ENCODE results near the gene ATP5MK. TPM values are rescaled to one million over a fixed set of nuclear protein-coding genes. Genes with fewer than 3 reads are reported as not detected.
"Not testable (repeated sequence)": the region's sequence is repeated elsewhere in the genome, so short reads cannot be mapped to it uniquely, and the experiment has no call there.

ATP5MK gene
- total RNA-seq, 2 experiments from 2014 or later: 260 to 276 TPM

DNA sequence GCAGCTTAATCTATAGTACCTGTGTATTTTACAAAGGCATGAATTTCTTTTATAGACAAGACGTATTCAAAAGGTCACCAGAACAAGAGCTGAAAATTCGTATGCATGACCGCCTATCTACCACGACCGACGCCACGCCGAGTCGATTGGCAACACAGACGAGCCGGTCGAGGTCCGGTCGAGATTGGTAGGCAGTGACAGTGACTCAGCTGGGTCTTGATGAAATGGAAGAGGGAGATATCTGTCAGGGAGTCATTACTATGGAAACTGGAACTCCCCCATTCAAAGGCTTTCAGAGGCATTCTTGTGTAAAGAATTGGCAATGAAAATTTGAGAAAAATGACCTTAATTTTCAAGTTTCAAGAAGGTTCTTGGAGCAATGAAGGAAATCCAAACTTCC, 2.1 kb downstream of the ATP5MK start:
- no peak for DNase-seq
- CTCF ChIA-PET: interaction anchor here (1.0 to 2.1 kb wide), 2 partner anchors 11 to 26 kb away, joined by 4 to 6 read pairs; partner anchors contain the start of gene TAF5
- H3K4me1 Mint-ChIP-seq: peaks cover 47% of the 10 kb centered on the region
- H3K9me3 Mint-ChIP-seq: no peaks in the 10 kb centered on the region
- no peak overlapping the region for H3K27ac Mint-ChIP-seq
- H3K36me3 Mint-ChIP-seq (ENCODE audit: low read depth): peaks cover 31% of the 10 kb centered on the region
- H3K27me3 Mint-ChIP-seq: no peaks in the 10 kb centered on the region
- H3K4me3 Mint-ChIP-seq: no peak overlapping the region
- POLR2A ChIA-PET: no interaction called here

- Mint-ChIP-seq H3K4me3 (no peak overlapping the region), H3K36me3 (ENCODE audit: low read depth) (peaks cover 54% of the 10 kb centered on the region), H3K27me3 (no peaks in the 10 kb centered on the region), H3K4me1 (no peaks in the 10 kb centered on the region), H3K9me3 (no peaks in the 10 kb centered on the region), H3K27ac (no peak overlapping the region)
- ChIA-PET POLR2A (interaction anchor here (0.6 kb wide), 1 partner anchor 454 kb away, joined by 4 read pairs; no protein-coding TSS in a partner anchor), CTCF (interaction anchor here (1.3 kb wide), 1 partner anchor 12 kb away, joined by 4 read pairs; no protein-coding TSS in a partner anchor)
- no peak for DNase-seq
These were observed 13.5 kb downstream of the ATP5MK start for GRCh38 chr10:103382769-103383168.

- ChIA-PET CTCF (interaction anchor here (0.6 to 1.2 kb wide), 3 partner anchors 12 to 1145 kb away, joined by 3 read pairs; no protein-coding TSS in a partner anchor), POLR2A (interaction anchor here (0.6 kb wide), 1 partner anchor 223 kb away, joined by 4 read pairs; no protein-coding TSS in a partner anchor)
- no peak for DNase-seq
- H3K27ac Mint-ChIP-seq: no peak overlapping the region
- H3K27me3 Mint-ChIP-seq: no peaks in the 10 kb centered on the region
- peaks cover 36% of the 10 kb centered on the region for H3K36me3 Mint-ChIP-seq (ENCODE audit: low read depth)
- peaks cover 39% of the 10 kb centered on the region for H3K4me1 Mint-ChIP-seq
- no peak overlapping the region for H3K4me3 Mint-ChIP-seq
- no peaks in the 10 kb centered on the region for H3K9me3 Mint-ChIP-seq
These were observed 22.0 kb downstream of the ATP5MK start for GRCh38 chr10:103374263-103374662.

GRCh38 chr10:103373544-103373943, 22.7 kb downstream of the ATP5MK start:
- CTCF ChIA-PET: interaction anchor here (0.6 to 1.2 kb wide), 3 partner anchors 13 to 1144 kb away, joined by 3 read pairs; no protein-coding TSS in a partner anchor
- H3K27ac Mint-ChIP-seq: peak overlapping the region; percentile 21
- POLR2A ChIA-PET: interaction anchor here (0.6 kb wide), 1 partner anchor 222 kb away, joined by 4 read pairs; no protein-coding TSS in a partner anchor
- no peak for DNase-seq
- no peaks in the 10 kb centered on the region for H3K9me3 Mint-ChIP-seq
- peaks cover 40% of the 10 kb centered on the region for H3K4me1 Mint-ChIP-seq
- H3K4me3 Mint-ChIP-seq: no peak overlapping the region
- no peaks in the 10 kb centered on the region for H3K27me3 Mint-ChIP-seq
- peaks cover 34% of the 10 kb centered on the region for H3K36me3 Mint-ChIP-seq (ENCODE audit: low read depth)

- ChIA-PET CTCF (interaction anchor here (0.6 to 2.2 kb wide), 9 partner anchors 11 to 974 kb away, joined by 3 to 7 read pairs (median 4); partner anchors contain the start of gene CALHM2), POLR2A (interaction anchor here (0.6 kb wide), 1 partner anchor 1553 kb away, joined by 5 read pairs; no protein-coding TSS in a partner anchor)
- H3K27ac Mint-ChIP-seq: peak within 1 kb of the TSS; percentile 94
- peak; percentile 95 for DNase-seq
- H3K4me3 Mint-ChIP-seq: peak within 1 kb of the TSS; percentile 91
- peaks cover 9% of the 10 kb centered on the region for H3K36me3 Mint-ChIP-seq (ENCODE audit: low read depth)
- H3K9me3 Mint-ChIP-seq: peaks cover 2% of the 10 kb centered on the region
- no peaks in the 10 kb centered on the region for H3K27me3 Mint-ChIP-seq
- peaks cover 26% of the 10 kb centered on the region for H3K4me1 Mint-ChIP-seq
These were observed 28.3 kb downstream of the ATP5MK start, which contains the start of gene TAF5 for GRCh38 chr10:103367782-103368518. TAF5 (plus strand) TSS chr10:103367976; CDS start chr10:103367990, 14 bp downstream.

- ChIA-PET POLR2A (no interaction called here), CTCF (interaction anchor here (0.6 to 2.2 kb wide), 6 partner anchors 26 to 417 kb away, joined by 3 to 7 read pairs (median 4); no protein-coding TSS in a partner anchor)
- peaks cover 25% of the 10 kb centered on the region for H3K4me1 Mint-ChIP-seq
- H3K27ac Mint-ChIP-seq: peak overlapping the region; percentile 93
- peak overlapping the region; percentile 91 for H3K4me3 Mint-ChIP-seq
- no peaks in the 10 kb centered on the region for H3K27me3 Mint-ChIP-seq
- DNase-seq: no peak
- H3K9me3 Mint-ChIP-seq: peaks cover 2% of the 10 kb centered on the region
- H3K36me3 Mint-ChIP-seq (ENCODE audit: low read depth): peaks cover 9% of the 10 kb centered on the region
These were observed 28.9 kb downstream of the ATP5MK start for GRCh38 chr10:103367379-103367781.

DNA sequence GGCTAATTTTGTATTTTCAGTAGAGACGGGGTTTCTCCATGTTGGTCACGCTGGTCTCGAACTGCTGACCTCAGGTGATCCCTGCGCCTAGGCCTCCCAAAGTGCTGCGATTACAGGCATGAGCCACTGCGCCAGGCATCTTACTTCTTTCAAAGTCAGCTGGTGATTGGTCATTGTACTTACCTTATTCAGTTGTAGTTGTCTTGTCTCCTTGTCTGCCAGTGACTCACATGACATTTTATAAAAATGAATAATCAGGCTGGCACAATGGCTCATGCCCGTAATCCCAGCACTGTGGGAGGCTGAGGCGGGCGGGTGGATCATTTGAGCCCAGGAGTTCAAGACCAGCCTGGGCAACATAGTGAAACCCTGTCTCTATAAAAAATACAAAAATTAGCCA, 35.5 kb downstream of the ATP5MK start:
- DNase-seq; H3K36me3 Mint-ChIP-seq (ENCODE audit: low read depth): not testable (repeated sequence)
- POLR2A ChIA-PET: interaction anchor here (0.5 kb wide), 1 partner anchor 1434 kb away, joined by 3 read pairs; no protein-coding TSS in a partner anchor

GRCh38 chr10:103359493-103359892, 36.8 kb downstream of the ATP5MK start:
- H3K4me1 Mint-ChIP-seq; DNase-seq; CTCF ChIA-PET; H3K27me3 Mint-ChIP-seq; H3K27ac Mint-ChIP-seq; H3K4me3 Mint-ChIP-seq; H3K36me3 Mint-ChIP-seq (ENCODE audit: low read depth); POLR2A ChIA-PET; H3K9me3 Mint-ChIP-seq: not testable (repeated sequence)

More for the DNA sequence above, 35.5 kb downstream of the ATP5MK start:
- H3K4me1 Mint-ChIP-seq, H3K4me3 Mint-ChIP-seq, CTCF ChIA-PET, H3K27me3 Mint-ChIP-seq, H3K9me3 Mint-ChIP-seq, H3K27ac Mint-ChIP-seq: not testable (repeated sequence)

GRCh38 chr10:103355906-103356599, 40.2 kb downstream of the ATP5MK start:
- no peak overlapping the region for H3K4me3 Mint-ChIP-seq
- DNase-seq: no peak
- ChIA-PET CTCF (interaction anchor here (0.6 to 0.9 kb wide), 3 partner anchors 13 to 39 kb away, joined by 3 read pairs; no protein-coding TSS in a partner anchor), POLR2A (no interaction called here)
- peaks cover 5% of the 10 kb centered on the region for H3K4me1 Mint-ChIP-seq
- no peak overlapping the region for H3K27ac Mint-ChIP-seq
- H3K27me3 Mint-ChIP-seq: no peaks in the 10 kb centered on the region
- H3K36me3 Mint-ChIP-seq (ENCODE audit: low read depth): no peaks in the 10 kb centered on the region
- no peaks in the 10 kb centered on the region for H3K9me3 Mint-ChIP-seq

- DNase-seq; POLR2A ChIA-PET; H3K4me1 Mint-ChIP-seq; H3K9me3 Mint-ChIP-seq; H3K36me3 Mint-ChIP-seq (ENCODE audit: low read depth); H3K27ac Mint-ChIP-seq; H3K27me3 Mint-ChIP-seq; H3K4me3 Mint-ChIP-seq: not testable (repeated sequence)
- CTCF ChIA-PET: interaction anchor here (4.4 kb wide), 1 partner anchor 11 kb away, joined by 17 read pairs; no protein-coding TSS in a partner anchor
These were observed 41.7 kb downstream of the ATP5MK start for GRCh38 chr10:103354567-103354966.

DNA sequence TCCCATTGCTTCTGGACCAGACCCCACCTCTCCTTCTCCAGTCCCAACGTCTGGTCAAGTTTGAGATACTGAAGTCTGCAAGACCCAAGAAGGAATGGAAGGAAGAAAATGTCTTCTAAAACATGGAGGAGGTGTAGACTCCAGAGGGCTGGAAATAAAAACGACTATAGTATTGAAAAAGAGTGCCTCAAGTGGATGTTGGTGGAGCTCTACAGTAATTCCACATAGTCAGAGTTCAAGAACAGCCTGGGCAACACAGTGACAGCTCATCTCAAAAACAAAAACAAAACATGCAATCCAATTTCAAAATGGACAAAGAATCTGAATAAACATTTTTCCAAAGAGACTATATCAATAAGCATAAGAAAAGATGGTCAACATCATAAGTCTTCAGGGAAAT, 43.0 kb downstream of the ATP5MK start:
- H3K4me1 Mint-ChIP-seq: peaks cover 12% of the 10 kb centered on the region
- H3K36me3 Mint-ChIP-seq (ENCODE audit: low read depth): peaks cover 3% of the 10 kb centered on the region
- H3K9me3 Mint-ChIP-seq: no peaks in the 10 kb centered on the region
- no peak overlapping the region for H3K27ac Mint-ChIP-seq
- no peaks in the 10 kb centered on the region for H3K27me3 Mint-ChIP-seq
- H3K4me3 Mint-ChIP-seq: no peak overlapping the region
- POLR2A ChIA-PET: no interaction called here
- DNase-seq: no peak
- CTCF ChIA-PET: interaction anchor here (0.6 to 4.4 kb wide), 4 partner anchors 12 to 527 kb away, joined by 3 to 17 read pairs (median 6); no protein-coding TSS in a partner anchor

DNA sequence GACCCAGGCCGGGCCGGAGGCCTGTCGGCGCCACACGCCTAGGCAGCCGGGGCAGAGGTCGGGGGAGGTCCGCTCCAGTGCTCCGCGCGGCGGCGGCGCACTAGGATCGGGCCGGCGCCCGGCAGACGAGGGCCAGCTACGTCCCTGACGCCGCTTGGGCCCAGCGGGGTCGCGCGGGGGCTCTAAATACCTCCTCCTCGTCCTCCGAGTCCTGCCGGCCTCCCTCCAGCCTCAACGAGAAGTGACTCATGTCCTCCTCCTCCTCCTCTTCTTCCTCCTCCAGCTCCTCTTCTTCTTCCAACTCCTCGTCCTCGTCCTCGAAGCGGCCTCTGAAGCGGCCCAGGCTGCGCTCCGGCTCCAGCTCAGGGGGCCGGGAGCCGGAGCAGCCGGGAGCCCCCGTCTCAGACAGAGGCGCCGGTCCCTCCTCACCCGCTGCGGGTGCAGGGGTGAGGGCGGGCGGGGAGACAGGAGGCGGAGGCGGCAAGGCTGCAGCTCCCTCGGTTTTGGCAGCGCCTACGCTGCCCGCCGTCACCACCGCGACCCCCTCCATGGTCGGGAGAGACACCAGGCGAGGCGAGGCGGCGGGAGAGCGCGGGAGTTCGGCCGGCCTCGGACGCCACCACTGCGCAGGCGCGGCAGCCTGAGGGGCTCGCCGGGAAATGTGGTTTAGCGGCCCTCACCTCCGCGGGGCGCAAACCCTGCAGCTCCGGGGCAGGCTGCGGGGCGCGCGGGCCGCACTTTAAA, 45.6 kb downstream of the ATP5MK start, which contains the start of gene PCGF6:
PCGF6 (minus strand) TSS at position 624 of the 744 bp plus-strand sequence; CDS start at position 550, 74 bp downstream.
- ChIA-PET POLR2A (no interaction called here), CTCF (interaction anchor here (0.9 to 4.4 kb wide), 3 partner anchors 15 to 25 kb away, joined by 4 to 17 read pairs (median 5); no protein-coding TSS in a partner anchor)
- peaks cover 8% of the 10 kb centered on the region for H3K36me3 Mint-ChIP-seq (ENCODE audit: low read depth)
- peak within 1 kb of the TSS; percentile 92 for H3K27ac Mint-ChIP-seq
- peaks cover 12% of the 10 kb centered on the region for H3K4me1 Mint-ChIP-seq
- DNase-seq: peak; percentile 66
- H3K4me3 Mint-ChIP-seq: peak within 1 kb of the TSS; percentile 90
- no peaks in the 10 kb centered on the region for H3K9me3 Mint-ChIP-seq
- no peaks in the 10 kb centered on the region for H3K27me3 Mint-ChIP-seq

All from activated CD4-positive, alpha-beta T cell treated with anti-CD3 and anti-CD28 coated beads, Interleukin-2, amount 10 ng/mL, durations not matched to agents 7 days and 5 days (primary cell).